Measurements from ENCODE around the gene PCYT1B. TPM values are rescaled to one million over a fixed set of nuclear protein-coding genes. Genes with fewer than 3 reads are reported as not detected.
A peak's percentile ranks its signal among the peaks of the same experiment; 100 is the strongest.

PCYT1B gene
- total and polyA plus RNA-seq, 2 experiments from 2014 or later = 5.8 to 14.6 TPM

- no peak overlapping the region for H3K27ac Mint-ChIP-seq
- Histone ChIP-seq H3K79me2 (replicated peaks; ENCODE audit: insufficient read depth) (no peaks in the 10 kb centered on the region), H3K27me3 (ENCODE audit: insufficient read depth) (no peaks in the 10 kb centered on the region), H3K36me3 (ENCODE audit: insufficient read depth) (no peaks in the 10 kb centered on the region), H3K4me1 (ENCODE audit: insufficient read depth) (no peaks in the 10 kb centered on the region), H3K4me3 (no peak overlapping the region), H3K4me2 (no peak overlapping the region), H4K20me1 (replicated peaks; ENCODE audit: insufficient read depth) (no peaks in the 10 kb centered on the region), H3F3A (replicated peaks; ENCODE audit: low read depth) (no peaks in the 10 kb centered on the region), H2AFZ (no peak overlapping the region), H3K27ac (ENCODE audit: low read depth) (0 out of 2 replicates have a peak overlapping the region, but pooled peaks have one; percentile 6), H3K9me2 (ENCODE audit: insufficient read depth) (no peaks in the 10 kb centered on the region)
- DNase-seq (ENCODE audit: low spot score) = no peak
- H3K4me1 Mint-ChIP-seq = no peaks in the 10 kb centered on the region
- H3K27me3 Mint-ChIP-seq (ENCODE audit: insufficient read depth, low read depth, poor library complexity) = no peaks in the 10 kb centered on the region
- ATAC-seq = no peak
- no peaks in the 10 kb centered on the region for H3K9me3 Mint-ChIP-seq
- H3K36me3 Mint-ChIP-seq (ENCODE audit: low read depth) = peaks cover 19% of the 10 kb centered on the region; the same call in 2 of the 3 replicates
- TF ChIP-seq ETS1 (IDR thresholded peaks at IDR 0.05) = no peak
- TF ChIP-seq ZNF114 (CRISPR knock-in tag; IDR thresholded peaks at IDR 0.05) = no peak
- TF ChIP-seq ZNF462 (CRISPR knock-in tag; IDR thresholded peaks at IDR 0.05) = no peak
- no peak for TF ChIP-seq CTCF (conservative IDR thresholded peaks at IDR 0.05; ENCODE audit: low read depth in 2 of 2)
- TF ChIP-seq CREB1 (CRISPR knock-in tag; IDR thresholded peaks at IDR 0.05; ENCODE audit: low read depth) = no peak
- no peak overlapping the region for H3K4me3 Mint-ChIP-seq
These were observed 80.0 kb downstream of the PCYT1B start for GRCh38 chrX:24567169-24567568.

Measured in GM23338 (cell line).